T-helper 9 cell (primary cell): ENCODE measurements around the gene TEPSIN.

Experiments
- DNase-seq: peaks from one replicate; pipeline ENCODE4 v3.0.0-alpha.2; 2020

Gene TEPSIN

DNA sequence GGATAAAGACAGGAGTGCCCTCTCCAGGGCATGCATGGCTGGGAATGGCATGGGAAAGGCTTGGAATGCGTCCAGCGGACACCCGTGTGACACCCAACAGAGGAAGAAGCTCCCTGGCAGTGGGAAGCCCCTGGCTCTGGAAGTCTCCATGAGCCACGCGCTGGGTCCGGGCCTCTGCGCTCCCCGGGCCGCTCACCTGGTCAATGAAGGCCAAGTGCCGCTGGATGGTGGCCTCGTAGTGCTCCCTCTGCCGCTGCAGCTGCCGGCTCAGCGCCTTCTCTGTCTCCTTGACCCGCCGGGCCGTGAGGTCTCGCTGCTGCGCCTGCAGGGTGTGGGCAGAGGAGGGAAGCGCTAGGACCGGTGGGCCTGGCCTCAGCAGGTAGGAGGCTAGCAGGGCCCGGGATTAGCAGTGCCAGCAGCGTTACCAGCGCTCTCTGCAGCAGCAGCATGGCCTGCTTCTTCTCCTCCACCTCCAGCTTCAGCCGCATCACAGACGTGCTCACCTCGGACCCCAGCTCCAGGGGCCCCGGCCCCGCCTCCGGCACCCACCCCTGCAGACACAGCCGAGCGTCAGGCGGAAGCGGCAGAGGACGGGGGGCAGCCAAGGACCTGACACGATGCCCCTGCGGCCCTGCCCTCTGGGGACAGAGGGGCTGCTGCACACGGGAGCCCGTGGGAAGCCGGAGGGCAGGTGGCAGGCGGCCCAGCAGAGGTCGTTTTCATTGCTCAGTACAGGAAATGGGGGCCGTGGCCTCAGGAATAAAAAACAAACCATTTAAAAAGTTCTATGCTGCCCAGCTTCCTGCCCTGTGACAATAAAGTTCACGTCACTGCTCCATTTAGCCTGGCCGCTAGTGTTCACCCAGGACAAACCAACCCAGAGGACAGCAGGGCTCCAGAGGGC lies 42.1 kb downstream of the TEPSIN start:
- no peak for DNase-seq

DNA sequence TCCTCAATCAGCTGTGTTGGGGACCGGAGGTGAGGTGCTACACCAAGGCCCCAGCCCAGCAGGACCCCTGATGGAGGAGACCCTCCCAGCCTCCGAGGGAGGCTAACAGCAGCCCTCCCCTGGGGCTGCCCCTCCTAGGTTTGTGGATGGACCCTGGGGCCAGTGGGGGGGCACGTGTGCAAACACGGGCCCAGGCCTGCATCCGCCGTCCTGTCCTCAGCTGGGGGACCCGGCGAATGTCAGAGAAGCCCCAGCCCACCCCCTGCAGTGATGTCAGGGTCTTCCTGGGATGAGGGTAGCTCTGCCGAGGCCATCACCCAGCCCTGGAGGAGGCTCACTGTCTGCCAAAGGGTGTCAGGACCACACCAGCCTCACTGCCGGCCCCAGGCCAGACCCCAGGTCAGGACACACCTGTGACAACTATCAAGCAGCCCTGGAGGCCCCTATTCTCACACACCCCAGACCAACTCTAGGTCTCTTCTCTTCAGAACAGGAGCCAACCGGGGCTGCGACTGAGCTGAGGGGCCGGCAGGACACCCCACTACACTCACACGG lies 42.8 kb downstream of the TEPSIN start:
- no peak for DNase-seq

DNA sequence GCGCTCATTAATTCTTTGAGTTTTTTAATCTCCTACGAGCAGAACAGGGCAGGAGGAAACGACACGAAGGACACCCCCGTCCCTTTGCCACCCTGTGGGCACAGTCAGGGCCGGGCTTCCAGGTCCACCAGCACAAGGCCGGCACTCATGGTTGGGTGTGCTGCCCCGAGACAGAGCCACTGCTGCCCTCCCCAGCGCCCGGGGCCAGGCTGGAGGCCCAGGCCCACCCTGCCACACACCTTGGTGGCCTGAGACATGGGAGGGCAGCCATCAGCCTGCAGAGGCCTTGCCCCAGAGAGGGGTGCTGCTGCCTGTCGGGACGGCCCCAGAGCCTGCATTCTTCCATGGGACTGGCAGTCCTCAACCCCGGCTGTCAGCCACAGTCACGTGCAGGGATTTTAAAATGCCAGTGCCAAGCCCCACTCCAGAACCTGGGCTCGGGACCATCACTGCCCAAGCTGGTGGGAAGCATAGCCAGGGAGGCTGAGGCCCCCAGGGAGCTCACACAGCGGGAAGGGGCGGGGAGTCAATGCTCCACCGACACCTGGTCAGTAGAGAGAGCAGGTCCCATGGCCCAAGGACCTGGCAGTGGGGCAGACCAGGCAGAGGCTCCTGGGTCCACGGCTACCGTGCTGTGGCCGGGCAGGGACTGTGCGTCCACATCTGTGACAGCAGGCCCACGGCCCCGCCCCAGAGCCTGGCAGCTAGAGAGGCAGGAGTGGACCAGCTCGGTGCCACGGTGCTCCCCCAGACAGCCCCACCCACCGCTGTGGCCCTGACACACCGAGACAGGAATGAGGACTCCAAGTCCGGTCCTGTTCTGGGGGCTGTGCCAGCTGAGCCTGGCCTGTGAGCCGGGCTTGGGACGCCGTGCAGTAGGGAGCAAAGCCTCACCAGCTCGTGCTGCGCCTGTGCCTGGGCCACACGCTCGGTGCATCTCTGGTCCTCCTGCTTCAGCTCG lies 43.6 kb downstream of the TEPSIN start:
- no peak for DNase-seq

DNA sequence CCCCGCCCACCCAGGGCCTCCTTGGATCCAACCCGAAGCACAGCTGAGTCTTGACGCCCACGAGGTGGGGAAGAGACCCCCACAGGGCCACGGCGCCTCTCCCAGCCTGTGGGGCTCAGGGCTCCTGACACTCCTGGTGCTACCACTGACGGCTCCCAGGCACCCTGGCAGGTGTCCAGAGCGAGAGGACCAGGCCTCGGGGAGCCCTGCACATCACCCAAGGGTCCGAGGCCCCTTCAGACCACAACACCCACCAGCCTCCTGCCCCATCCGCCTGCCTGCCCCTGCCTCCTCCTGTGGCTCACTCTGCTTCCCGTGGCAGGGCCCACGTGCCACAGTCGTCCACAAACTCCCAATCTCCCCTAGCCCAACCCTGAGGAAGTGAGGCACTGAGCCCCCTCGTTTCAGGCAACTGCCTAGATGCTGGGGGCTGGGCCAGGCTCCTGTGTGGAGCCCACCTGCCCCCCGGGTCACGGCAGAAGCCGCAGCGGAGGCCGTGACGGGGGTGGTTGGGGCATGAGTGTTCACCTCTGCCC lies 44.6 kb downstream of the TEPSIN start:
- no peak for DNase-seq

- DNase-seq, result no peak
Measured at GRCh38 chr17:81193470-81194224, 45.2 kb downstream of the TEPSIN start.

DNA sequence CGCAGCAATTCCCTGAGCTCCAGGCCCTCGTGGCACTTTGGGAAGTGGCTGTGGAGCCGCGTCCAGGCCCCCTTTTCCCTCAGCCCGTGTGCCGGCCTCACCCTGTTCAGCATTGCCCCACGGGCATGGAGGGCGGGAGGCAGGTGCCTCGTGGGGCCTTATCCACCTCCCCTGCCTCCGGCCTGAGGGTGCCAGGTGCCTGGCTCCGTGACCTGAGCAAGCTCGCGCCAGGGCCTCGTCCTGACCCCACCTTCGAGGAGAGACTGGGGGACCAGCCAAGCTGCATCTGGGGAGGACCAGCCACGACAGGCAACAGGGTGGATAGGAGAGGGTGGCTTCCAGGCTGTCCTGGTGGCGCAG lies 45.8 kb downstream of the TEPSIN start:
- no peak for DNase-seq

- no peak for DNase-seq
Measured at GRCh38 chr17:81192386-81193050, 46.3 kb downstream of the TEPSIN start.

- no peak for DNase-seq
Measured at GRCh38 chr17:81191646-81192045, 47.2 kb downstream of the TEPSIN start.

DNA sequence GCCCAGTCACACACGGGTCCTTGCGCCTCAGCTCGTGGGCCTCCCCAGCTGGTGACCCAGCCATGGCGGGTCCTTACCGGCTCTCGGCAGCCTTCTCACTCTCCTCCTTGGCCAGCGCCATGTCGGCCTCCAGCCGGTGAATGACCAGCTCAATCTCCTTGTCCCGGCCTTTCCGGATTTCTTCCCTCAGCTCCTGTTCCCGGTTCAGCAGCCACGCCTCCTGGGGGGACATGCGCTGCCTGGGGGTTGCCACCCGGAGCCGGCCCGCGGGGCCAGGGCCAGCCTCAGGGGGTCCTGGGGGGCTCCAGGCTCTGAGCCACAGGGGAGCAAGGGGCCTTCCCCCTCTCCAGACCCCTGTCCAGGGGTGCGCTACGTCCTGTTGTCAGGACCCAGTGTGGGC lies 47.7 kb downstream of the TEPSIN start:
- DNase-seq, result no peak

DNA sequence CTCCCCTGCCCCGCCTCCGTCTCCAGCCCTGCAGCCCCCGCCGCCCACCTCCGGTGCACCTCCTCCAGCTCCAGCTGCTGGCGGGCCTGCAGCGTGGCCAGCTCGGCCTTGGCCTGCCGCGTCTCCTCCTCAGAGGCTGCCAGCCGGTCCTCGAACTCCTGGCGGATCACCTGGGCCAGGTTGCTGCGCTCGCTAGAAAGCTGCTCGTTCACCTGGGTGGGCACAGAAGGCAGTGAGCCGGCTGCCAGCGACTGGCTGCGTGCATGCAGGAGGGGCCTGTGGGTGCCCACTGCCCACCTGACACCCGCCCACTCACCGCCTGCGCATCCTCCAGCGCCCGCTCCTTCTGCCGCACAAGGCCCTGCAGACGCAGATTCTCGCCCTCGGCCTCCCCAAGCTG lies 48.3 kb downstream of the TEPSIN start:
- DNase-seq, result no peak

- DNase-seq, result no peak
Measured at GRCh38 chr17:81189670-81190530, 49.0 kb downstream of the TEPSIN start.

GRCh38 chr17:81189016-81189415 lies 49.8 kb downstream of the TEPSIN start:
- no peak for DNase-seq

DNA sequence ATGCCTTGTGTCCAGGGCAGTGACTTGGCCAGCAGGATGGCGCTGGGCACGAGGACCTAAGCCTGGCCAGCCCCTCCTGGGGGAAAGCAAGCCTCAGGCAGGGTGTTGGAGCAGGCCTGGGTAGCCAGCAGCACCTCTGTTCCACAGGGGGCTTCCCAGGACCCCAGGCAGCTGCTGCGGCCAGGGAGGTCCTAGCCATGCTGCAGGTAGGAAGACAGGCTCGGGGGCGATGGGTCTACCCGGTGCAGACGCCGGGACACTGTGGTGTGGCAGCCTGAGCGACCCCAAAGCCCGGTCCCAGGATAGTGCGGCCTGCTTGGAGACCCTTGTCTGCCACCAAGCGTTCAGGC lies 50.4 kb downstream of the TEPSIN start:
- DNase-seq, result no peak

- no peak for DNase-seq
Measured at GRCh38 chr17:81187586-81188490, 51.0 kb downstream of the TEPSIN start.

DNA sequence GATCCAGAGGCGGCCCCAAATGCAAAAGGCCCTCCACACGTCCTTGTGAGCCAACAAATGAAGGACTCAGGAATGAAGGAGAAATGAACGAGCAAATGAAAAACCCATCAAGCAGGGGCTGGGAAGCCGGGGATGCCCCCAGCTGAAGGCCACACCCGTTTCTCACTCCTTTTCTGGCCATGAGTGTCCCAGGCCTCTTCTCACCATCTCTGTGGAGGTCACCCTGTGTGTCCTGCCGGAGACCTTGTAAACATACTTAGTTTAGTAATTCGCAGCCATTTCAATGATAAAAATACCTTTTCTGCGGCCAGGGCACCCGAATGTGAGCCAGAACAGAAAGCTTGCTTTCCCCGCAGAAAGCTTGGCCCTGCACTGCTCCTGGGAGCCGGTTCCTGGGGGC lies 51.7 kb downstream of the TEPSIN start:
- no peak for DNase-seq

- no peak for DNase-seq
Measured at GRCh38 chr17:81186203-81186602, 52.7 kb downstream of the TEPSIN start.

DNA sequence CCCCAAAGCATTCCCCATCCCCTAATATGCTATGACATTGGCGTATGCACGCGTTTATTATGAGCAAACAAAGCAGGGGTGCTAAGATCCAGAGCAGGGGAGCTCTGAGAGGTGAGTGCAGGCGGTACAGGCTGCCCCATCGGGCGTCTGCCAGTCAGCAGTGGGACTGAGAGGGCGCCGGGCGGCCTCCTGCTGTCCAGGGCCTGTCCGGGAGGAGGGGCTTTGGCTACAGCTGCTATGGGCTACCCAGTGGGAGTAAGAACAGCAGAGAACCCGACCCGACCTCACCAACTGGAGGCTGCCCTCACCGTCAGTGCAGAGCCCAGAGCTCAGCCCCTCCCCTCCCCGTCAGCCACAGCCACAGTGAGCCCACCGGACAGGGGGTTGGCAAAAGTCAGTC lies 54.3 kb downstream of the TEPSIN start:
- no peak for DNase-seq

DNA sequence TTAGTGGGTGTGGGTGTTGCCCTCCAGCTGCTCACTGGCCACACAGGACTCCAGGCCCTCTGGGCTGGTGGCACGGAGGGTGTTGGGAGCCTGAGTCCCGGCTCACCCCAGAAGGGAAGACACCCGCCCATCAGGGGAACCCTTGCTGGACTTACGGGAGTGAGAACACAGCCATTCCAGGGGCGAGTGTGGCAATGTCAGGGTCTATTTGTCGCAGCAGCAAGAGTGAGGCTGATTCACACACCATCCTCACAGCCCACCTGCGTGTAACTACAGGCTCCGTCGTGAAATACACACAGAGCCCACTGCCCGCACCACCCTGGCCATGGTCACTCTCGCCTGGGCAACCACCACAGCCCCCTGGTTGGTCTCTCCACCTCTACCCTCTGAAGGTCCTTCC lies 55.0 kb downstream of the TEPSIN start:
- no peak for DNase-seq

- no peak for DNase-seq
Measured at GRCh38 chr17:81183316-81183715, 55.5 kb downstream of the TEPSIN start.

- DNase-seq, result no peak
Measured at GRCh38 chr17:81182596-81182995, 56.3 kb downstream of the TEPSIN start.
